WERI-Rb-1 (cell line): Measurements from ENCODE around the gene SMARCA2.

ENCODE experiments used
- DNase-seq: peaks from one replicate; pipeline ENCODE4 v3.0.0-alpha.2; 2020
- H3K27ac ChIP-seq: fragments of 250-450 bp; sonication (Bioruptor Pico); 2 replicates; pipeline ENCODE4 v1.5.1; 2020; ENCODE audit warnings: mild to moderate bottlenecking, moderate library complexity
- H3K27me3 ChIP-seq: fragments of 250-450 bp; sonication (Bioruptor Pico); 2 replicates; pipeline ENCODE4 v1.5.1; 2021; ENCODE audit warnings: mild to moderate bottlenecking, low read depth, moderate library complexity; ENCODE audit not compliant: insufficient read depth, severe bottlenecking
- H3K36me3 ChIP-seq: fragments of 250-450 bp; sonication (Bioruptor Pico); 2 replicates; pipeline ENCODE4 v1.5.1; 2020; ENCODE audit warnings: mild to moderate bottlenecking, moderate library complexity
- H3K4me3 ChIP-seq: 2 replicates; pipeline ENCODE4 v1.5.1; 2011; ENCODE audit warnings: low read depth, mild to moderate bottlenecking, control low read depth, low read length
- H3K9me3 ChIP-seq: fragments of 250-450 bp; sonication (Bioruptor Pico); 2 replicates; pipeline ENCODE4 v1.5.1; 2021; ENCODE audit warnings: mild to moderate bottlenecking, moderate library complexity; ENCODE audit not compliant: severe bottlenecking
- CTCF ChIP-seq: IDR thresholded peaks from 2 replicates; pipeline ENCODE4 v1.5.1; 2011; ENCODE audit warnings: low read depth, mild to moderate bottlenecking, control low read depth, inconsistent platforms, low read length

The SMARCA2 gene

GRCh38 chr9:2016408-2017330, 1.5 kb downstream of the SMARCA2 start:
- peak overlapping the region; percentile 89 for H3K27ac ChIP-seq
- H3K36me3 ChIP-seq, result peaks cover 7% of the 10 kb centered on the region; the same call in 1 of the 2 replicates
- peaks cover 2% of the 10 kb centered on the region for H3K9me3 ChIP-seq
- peak overlapping the region; percentile 87 for H3K4me3 ChIP-seq
- no peaks in the 10 kb centered on the region for H3K27me3 ChIP-seq
- peak; percentile 86 for DNase-seq
- no peak for TF ChIP-seq CTCF

GRCh38 chr9:2017331-2018161, 2.4 kb downstream of the SMARCA2 start:
- peak overlapping the region; percentile 89 for H3K27ac ChIP-seq
- no peak for TF ChIP-seq CTCF
- no peaks in the 10 kb centered on the region for H3K27me3 ChIP-seq
- H3K4me3 ChIP-seq, result peak overlapping the region; percentile 87
- DNase-seq, result peak; percentile 59
- H3K9me3 ChIP-seq, result peaks cover 2% of the 10 kb centered on the region
- H3K36me3 ChIP-seq, result peaks cover 7% of the 10 kb centered on the region; the same call in 1 of the 2 replicates

GRCh38 chr9:2018162-2018643, 3.1 kb downstream of the SMARCA2 start:
- Histone ChIP-seq H3K36me3 (peaks cover 7% of the 10 kb centered on the region; the same call in 1 of the 2 replicates), H3K27me3 (no peaks in the 10 kb centered on the region), H3K9me3 (peaks cover 2% of the 10 kb centered on the region), H3K4me3 (peak overlapping the region; percentile 87), H3K27ac (peak overlapping the region; percentile 89)
- no peak for TF ChIP-seq CTCF
- no peak for DNase-seq

GRCh38 chr9:2018764-2019558, 3.8 kb downstream of the SMARCA2 start:
- TF ChIP-seq CTCF, result no peak
- Histone ChIP-seq H3K4me3 (peak overlapping the region; percentile 87; the same call in 1 of the 2 replicates), H3K9me3 (peaks cover 2% of the 10 kb centered on the region), H3K27ac (no peak overlapping the region), H3K27me3 (no peaks in the 10 kb centered on the region), H3K36me3 (peaks cover 7% of the 10 kb centered on the region; the same call in 1 of the 2 replicates)
- DNase-seq, result no peak

GRCh38 chr9:2019723-2020122, 4.6 kb downstream of the SMARCA2 start:
- TF ChIP-seq CTCF, result no peak
- H3K27ac ChIP-seq, result no peak overlapping the region
- H3K36me3 ChIP-seq, result peaks cover 5% of the 10 kb centered on the region; the same call in 1 of the 2 replicates
- peaks cover 2% of the 10 kb centered on the region for H3K9me3 ChIP-seq
- H3K4me3 ChIP-seq, result no peak overlapping the region
- DNase-seq, result no peak
- H3K27me3 ChIP-seq, result no peaks in the 10 kb centered on the region
